Skeletal muscle satellite cell (primary cell): Measurements from ENCODE around the gene KCNJ10.
"Not testable (repeated sequence)": the region's sequence is repeated elsewhere in the genome, so short reads cannot be mapped to it uniquely, and the experiment has no call there.

ENCODE experiments used
- H3K27me3 ChIP-seq: 2 replicates; pipeline ENCODE4 v1.7.0; 2013; ENCODE audit warnings: low read length; ENCODE audit not compliant: control insufficient read depth, insufficient read depth
- H3K36me3 ChIP-seq: 2 replicates; pipeline ENCODE4 v1.7.0; 2013; ENCODE audit warnings: mild to moderate bottlenecking, control low read depth, low read length; ENCODE audit not compliant: insufficient read depth
- H3K4me1 ChIP-seq: 2 replicates; pipeline ENCODE4 v1.7.0; 2013; ENCODE audit warnings: low read length; ENCODE audit not compliant: control insufficient read depth, insufficient read depth
- H3K4me2 ChIP-seq: 2 replicates; pipeline ENCODE4 v1.7.0; 2013; ENCODE audit warnings: mild to moderate bottlenecking, low read length
- H3K4me3 ChIP-seq: 2 replicates; pipeline ENCODE4 v1.7.0; 2013; ENCODE audit warnings: low read length
- H3K9ac ChIP-seq: 2 replicates; pipeline ENCODE4 v1.7.0; 2013; ENCODE audit warnings: mild to moderate bottlenecking, low read depth, low read length, moderate library complexity
- H3K9me3 ChIP-seq: replicated peaks from 2 replicates; pipeline ENCODE4 v1.7.0; 2013; ENCODE audit warnings: mild to moderate bottlenecking, control low read depth, low read length

The KCNJ10 gene

DNA sequence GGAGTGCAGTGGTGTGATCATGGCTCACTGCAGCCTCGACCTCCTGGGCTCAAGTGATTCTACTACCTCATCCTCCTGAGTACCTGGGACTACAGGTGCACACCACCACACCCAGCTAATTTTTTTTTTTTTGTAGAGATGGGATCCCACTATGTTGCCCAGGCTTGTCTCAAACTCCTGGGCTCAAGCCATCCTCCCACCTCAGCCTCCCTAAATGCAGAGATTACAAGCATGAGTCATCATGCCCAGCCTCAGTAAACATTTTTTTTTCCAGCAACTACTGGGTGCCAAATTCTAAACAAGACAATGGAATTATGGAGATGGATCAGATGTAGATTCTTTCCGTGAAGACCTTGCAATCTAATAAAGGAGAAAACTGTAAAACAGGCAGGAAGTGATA, 19.8 kb downstream of the KCNJ10 start:
- not testable (repeated sequence) for H3K9me3 ChIP-seq, H3K4me3 ChIP-seq, H3K9ac ChIP-seq, H3K36me3 ChIP-seq, H3K4me2 ChIP-seq
- H3K27me3 ChIP-seq, result peaks cover 62% of the 10 kb centered on the region
- H3K4me1 ChIP-seq, result peaks cover 12% of the 10 kb centered on the region

GRCh38 chr1:160049101-160049500, 20.9 kb downstream of the KCNJ10 start:
- no peaks in the 10 kb centered on the region for H3K9me3 ChIP-seq
- no peak overlapping the region for H3K4me3 ChIP-seq
- H3K4me2 ChIP-seq, result no peak overlapping the region
- peaks cover 12% of the 10 kb centered on the region for H3K4me1 ChIP-seq
- H3K9ac ChIP-seq, result no peak overlapping the region
- H3K27me3 ChIP-seq, result peaks cover 62% of the 10 kb centered on the region
- no peaks in the 10 kb centered on the region for H3K36me3 ChIP-seq

DNA sequence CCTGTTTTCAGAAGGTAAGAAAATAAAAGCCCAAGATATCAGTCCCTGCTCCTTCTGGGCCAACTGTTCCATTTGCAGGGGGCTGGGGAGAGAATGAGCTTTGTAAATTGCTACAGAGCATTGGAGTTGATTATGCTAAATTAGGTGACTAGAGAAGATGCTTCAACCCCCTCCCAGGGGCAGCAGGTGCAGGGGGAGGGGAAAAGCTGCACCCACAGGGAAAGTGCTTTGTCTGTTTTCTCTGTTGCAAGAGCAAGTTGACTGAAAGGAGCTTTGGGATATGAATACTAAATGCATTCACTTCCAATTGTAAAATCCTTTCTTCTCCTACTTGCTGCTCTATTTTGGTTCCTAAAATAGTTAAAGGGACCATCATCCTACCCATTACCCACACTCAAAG, 21.6 kb downstream of the KCNJ10 start:
- Histone ChIP-seq H3K4me2 (no peak overlapping the region), H3K4me1 (peaks cover 12% of the 10 kb centered on the region), H3K4me3 (no peak overlapping the region), H3K9me3 (no peaks in the 10 kb centered on the region), H3K27me3 (peaks cover 62% of the 10 kb centered on the region), H3K9ac (no peak overlapping the region), H3K36me3 (no peaks in the 10 kb centered on the region)

GRCh38 chr1:160047111-160047991, 22.6 kb downstream of the KCNJ10 start:
- H3K4me3 ChIP-seq, result peak overlapping the region; percentile 31
- H3K4me1 ChIP-seq, result peaks cover 12% of the 10 kb centered on the region
- peaks cover 58% of the 10 kb centered on the region for H3K27me3 ChIP-seq
- H3K4me2 ChIP-seq, result peak overlapping the region; percentile 74
- peak overlapping the region; percentile 6 for H3K9ac ChIP-seq
- H3K9me3 ChIP-seq, result no peaks in the 10 kb centered on the region
- H3K36me3 ChIP-seq, result no peaks in the 10 kb centered on the region

DNA sequence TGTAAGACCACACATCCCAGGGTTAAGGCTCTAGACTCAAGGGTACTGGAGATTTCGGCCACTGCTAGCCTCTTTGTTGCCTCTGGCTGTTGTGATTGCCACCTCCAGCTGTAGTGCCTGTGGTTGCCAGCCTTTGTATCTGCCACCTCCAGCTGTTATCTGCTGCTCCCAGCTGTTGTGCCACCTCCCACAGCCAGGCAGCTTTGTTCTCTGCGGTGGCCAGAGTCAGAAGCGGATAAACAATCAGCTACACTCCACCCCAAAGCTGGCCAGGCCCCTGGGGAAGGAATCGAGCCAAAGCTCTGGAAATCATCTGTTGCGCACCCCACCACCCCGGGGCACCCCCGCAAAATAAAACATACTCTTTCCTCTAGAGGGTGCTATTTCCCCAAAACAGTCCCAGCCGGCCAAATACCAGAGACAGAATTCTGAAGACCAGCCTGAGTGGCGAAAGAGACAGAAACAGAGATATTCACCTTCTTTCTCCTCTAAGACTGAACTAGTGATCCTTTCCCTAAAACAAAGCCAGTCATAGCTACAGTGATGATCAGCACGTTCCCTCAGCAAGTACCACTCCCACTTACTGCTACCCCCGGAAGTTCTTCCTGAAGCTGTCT, 23.4 kb downstream of the KCNJ10 start:
- Histone ChIP-seq H3K9me3 (no peaks in the 10 kb centered on the region), H3K4me1 (peaks cover 12% of the 10 kb centered on the region), H3K9ac (peak overlapping the region; percentile 6), H3K4me2 (peak overlapping the region; percentile 74), H3K36me3 (no peaks in the 10 kb centered on the region), H3K27me3 (peaks cover 50% of the 10 kb centered on the region), H3K4me3 (peak overlapping the region; percentile 31)

DNA sequence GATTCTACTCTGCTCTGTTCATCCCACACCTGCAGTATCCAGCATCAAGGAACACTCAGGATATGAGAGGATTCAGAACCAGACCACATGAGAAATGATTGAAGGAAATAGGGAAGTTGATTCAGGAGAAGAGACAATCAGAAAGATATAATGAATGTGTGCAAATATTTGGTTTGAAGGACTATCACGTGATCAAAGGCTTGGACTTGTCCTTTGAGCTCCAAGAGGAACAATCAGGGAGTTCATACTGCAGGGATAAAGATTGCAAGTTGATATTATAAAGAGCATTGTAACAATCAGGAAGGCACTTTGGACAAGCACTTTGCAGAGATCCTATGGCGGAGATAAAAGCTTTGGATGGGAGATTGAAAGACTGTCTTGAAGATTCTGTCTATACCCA, 24.3 kb downstream of the KCNJ10 start:
- Histone ChIP-seq H3K9me3 (no peaks in the 10 kb centered on the region), H3K36me3 (no peaks in the 10 kb centered on the region), H3K4me2 (no peak overlapping the region), H3K4me1 (peaks cover 12% of the 10 kb centered on the region), H3K4me3 (no peak overlapping the region), H3K9ac (no peak overlapping the region), H3K27me3 (peaks cover 42% of the 10 kb centered on the region)

GRCh38 chr1:160043543-160043942, 26.4 kb downstream of the KCNJ10 start:
- Histone ChIP-seq H3K4me2 (no peak overlapping the region), H3K36me3 (no peaks in the 10 kb centered on the region), H3K27me3 (peaks cover 47% of the 10 kb centered on the region), H3K4me1 (peaks cover 12% of the 10 kb centered on the region), H3K4me3 (no peak overlapping the region), H3K9ac (no peak overlapping the region), H3K9me3 (no peaks in the 10 kb centered on the region)

GRCh38 chr1:160040476-160040875, 29.5 kb downstream of the KCNJ10 start:
- H3K27me3 ChIP-seq, result peaks cover 39% of the 10 kb centered on the region
- no peak overlapping the region for H3K4me3 ChIP-seq
- no peaks in the 10 kb centered on the region for H3K4me1 ChIP-seq
- no peaks in the 10 kb centered on the region for H3K9me3 ChIP-seq
- no peak overlapping the region for H3K4me2 ChIP-seq
- no peaks in the 10 kb centered on the region for H3K36me3 ChIP-seq
- no peak overlapping the region for H3K9ac ChIP-seq

DNA sequence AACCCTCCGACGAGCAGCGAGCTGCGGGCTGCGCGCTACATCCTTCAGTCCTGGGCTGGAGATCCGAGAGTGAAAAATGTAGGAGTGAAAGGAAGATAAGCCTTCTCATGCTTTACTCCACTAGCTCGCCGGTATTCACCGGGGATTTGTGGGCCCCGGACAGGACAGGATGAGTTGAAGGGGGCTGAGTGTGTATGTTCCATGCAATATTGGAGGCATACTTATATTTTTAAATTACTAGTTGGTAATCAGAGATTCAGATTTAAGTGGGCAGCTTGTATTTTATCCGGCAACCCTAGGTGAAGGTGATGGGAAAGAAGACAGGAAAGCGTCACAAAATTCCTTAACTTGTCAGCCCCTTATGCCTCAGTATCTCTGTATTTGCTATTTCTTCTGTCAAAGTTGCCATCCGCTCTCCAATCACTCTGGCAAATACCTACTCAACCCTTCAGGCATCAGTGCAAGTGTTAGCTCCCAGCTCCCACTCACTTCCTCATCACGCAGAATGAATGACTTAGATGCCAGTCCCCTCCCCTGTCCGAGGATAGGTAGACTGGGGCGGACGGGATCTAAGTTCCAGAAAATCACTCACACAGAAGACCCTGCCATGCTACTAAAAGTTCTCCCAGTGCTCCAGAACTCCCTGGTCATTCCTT, 37.7 kb downstream of the KCNJ10 start:
- H3K9ac ChIP-seq, result peak overlapping the region; percentile 81
- H3K4me3 ChIP-seq, result peak overlapping the region; percentile 97
- no peaks in the 10 kb centered on the region for H3K36me3 ChIP-seq

DNA sequence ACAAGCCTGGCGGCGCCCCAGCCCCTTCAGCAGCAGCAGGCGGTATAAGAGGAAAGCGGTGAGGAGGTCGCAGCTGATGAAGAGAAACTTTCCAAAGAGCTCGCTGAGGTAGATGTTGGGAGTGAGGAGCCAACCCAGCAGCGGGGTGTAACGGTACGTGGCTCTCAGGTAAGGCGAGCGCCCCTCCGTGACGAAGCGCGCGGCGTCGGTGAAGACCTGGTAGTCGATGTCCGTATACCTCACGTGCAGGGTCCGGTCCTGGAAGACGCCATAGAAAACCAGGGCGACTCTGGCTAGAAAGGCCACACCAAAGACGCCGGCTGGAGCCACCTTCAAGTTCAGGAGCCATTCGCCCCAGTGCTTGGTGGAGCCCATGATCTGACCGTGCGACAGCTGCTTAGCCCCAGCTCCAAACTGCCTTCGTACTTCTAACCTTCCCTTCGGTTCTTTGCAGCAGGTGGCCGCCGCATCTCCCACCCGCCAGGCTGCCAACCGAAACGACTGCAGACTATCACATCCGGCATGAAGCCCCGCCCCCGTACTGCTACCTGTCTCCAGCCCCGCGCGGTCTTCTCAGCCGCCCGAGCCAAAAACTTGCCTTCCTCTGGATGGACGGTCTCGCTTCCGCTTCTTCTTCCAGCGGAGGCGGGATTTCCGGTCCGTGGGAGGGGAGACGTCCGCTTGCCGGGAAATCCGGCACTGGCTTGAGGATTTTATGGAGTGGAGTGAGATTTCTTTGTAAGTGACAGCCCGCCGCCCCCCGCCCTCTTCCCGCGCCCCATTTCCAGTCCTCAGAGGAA, 38.4 kb downstream of the KCNJ10 start, which contains the start of gene PIGM:
TSS of gene PIGM (minus strand) at position 626 of the 800 bp plus-strand sequence. CDS start at position 375, 251 bp downstream.
- no peaks in the 10 kb centered on the region for H3K9me3 ChIP-seq
- peak within 1 kb of the TSS; percentile 84 for H3K4me2 ChIP-seq
- peak within 1 kb of the TSS; percentile 97 for H3K4me3 ChIP-seq
- H3K36me3 ChIP-seq, result no peaks in the 10 kb centered on the region
- peaks cover 11% of the 10 kb centered on the region for H3K4me1 ChIP-seq
- peaks cover 9% of the 10 kb centered on the region for H3K27me3 ChIP-seq
- H3K9ac ChIP-seq, result peak within 1 kb of the TSS; percentile 81

More for the DNA sequence above, 37.7 kb downstream of the KCNJ10 start:
- Histone ChIP-seq H3K27me3 (peaks cover 9% of the 10 kb centered on the region), H3K9me3 (no peaks in the 10 kb centered on the region), H3K4me2 (peak overlapping the region; percentile 84), H3K4me1 (peaks cover 11% of the 10 kb centered on the region)
